GM19239 (cell line): ENCODE data around the gene CCDC28B.
A peak's percentile ranks its signal among the peaks of the same experiment; 100 is the strongest.

Source experiments
- DNase-seq: peaks from one replicate; pipeline ENCODE4 v3.0.0; 2011; ENCODE audit warnings: low spot score; ENCODE audit not compliant: insufficient read length
- FAIRE-seq: peaks from 2 replicates; lab custom pipeline; 2011; peaks lifted over from hg19 to GRCh38; lab: Jason Lieb, UNC

Gene CCDC28B

GRCh38 chr1:32192220-32192948, 8.0 kb upstream of the CCDC28B start:
- FAIRE-seq (no peak), DNase-seq (no peak)

GRCh38 chr1:32194984-32195383, 5.4 kb upstream of the CCDC28B start:
- no peak for FAIRE-seq
- DNase-seq: no peak

GRCh38 chr1:32195531-32195930, 4.9 kb upstream of the CCDC28B start:
- FAIRE-seq (no peak), DNase-seq (no peak)

- FAIRE-seq: peak; percentile 8
These were observed 4.2 kb upstream of the CCDC28B start for GRCh38 chr1:32195972-32196823.

GRCh38 chr1:32197074-32197473, 3.3 kb upstream of the CCDC28B start:
- DNase-seq: no peak
- no peak for FAIRE-seq

More at GRCh38 chr1:32195972-32196823, 4.2 kb upstream of the CCDC28B start:
- no peak for DNase-seq

- DNase-seq (no peak), FAIRE-seq (no peak)
These were observed 2.6 kb upstream of the CCDC28B start for GRCh38 chr1:32197837-32198236.

- FAIRE-seq (no peak), DNase-seq (no peak)
These were observed 2.0 kb upstream of the CCDC28B start for GRCh38 chr1:32198237-32199042.

GRCh38 chr1:32199043-32199716, 1.2 kb upstream of the CCDC28B start:
- no peak for DNase-seq
- no peak for FAIRE-seq

GRCh38 chr1:32199717-32200072, 700 bp upstream of the CCDC28B start:
- no peak for DNase-seq
- no peak for FAIRE-seq

GRCh38 chr1:32201011-32201855, 838 bp downstream of the CCDC28B start:
- DNase-seq: peak; percentile 59
- peak; percentile 97 for FAIRE-seq

GRCh38 chr1:32204943-32205361, 4.6 kb downstream of the CCDC28B start:
- DNase-seq (no peak), FAIRE-seq (no peak)

GRCh38 chr1:32205401-32206370, 5.3 kb downstream of the CCDC28B start, which contains the start of gene IQCC:
Gene IQCC (plus strand): TSS chr1:32205671. CDS start chr1:32205682, 11 bp downstream.
- DNase-seq (peak; percentile 82), FAIRE-seq (peak; percentile 68)

GRCh38 chr1:32208469-32208868, 8.1 kb downstream of the CCDC28B start:
- no peak for DNase-seq
- FAIRE-seq: no peak

- DNase-seq: no peak
- FAIRE-seq: no peak
These were observed 8.5 kb downstream of the CCDC28B start, which contains the start of gene DCDC2B for GRCh38 chr1:32208891-32209328. Gene DCDC2B (plus strand): TSS chr1:32209089. CDS start chr1:32209094, 5 bp downstream.

GRCh38 chr1:32215629-32216480, 15.5 kb downstream of the CCDC28B start:
- DNase-seq (no peak), FAIRE-seq (peak; percentile 82)

- DNase-seq (no peak), FAIRE-seq (no peak)
These were observed 16.2 kb downstream of the CCDC28B start for GRCh38 chr1:32216566-32216965.

- DNase-seq (no peak), FAIRE-seq (no peak)
These were observed 18.6 kb downstream of the CCDC28B start for GRCh38 chr1:32219022-32219421.
